NCI-H226 (cell line): ENCODE measurements around the gene MMUT.
A peak's percentile ranks its signal among the peaks of the same experiment; 100 is the strongest.
"Not testable (repeated sequence)": the region's sequence is repeated elsewhere in the genome, so short reads cannot be mapped to it uniquely, and the experiment has no call there.

Source experiments
- DNase-seq: peaks from one replicate; pipeline ENCODE4 v3.0.0-alpha.2; 2015

MMUT gene

DNA sequence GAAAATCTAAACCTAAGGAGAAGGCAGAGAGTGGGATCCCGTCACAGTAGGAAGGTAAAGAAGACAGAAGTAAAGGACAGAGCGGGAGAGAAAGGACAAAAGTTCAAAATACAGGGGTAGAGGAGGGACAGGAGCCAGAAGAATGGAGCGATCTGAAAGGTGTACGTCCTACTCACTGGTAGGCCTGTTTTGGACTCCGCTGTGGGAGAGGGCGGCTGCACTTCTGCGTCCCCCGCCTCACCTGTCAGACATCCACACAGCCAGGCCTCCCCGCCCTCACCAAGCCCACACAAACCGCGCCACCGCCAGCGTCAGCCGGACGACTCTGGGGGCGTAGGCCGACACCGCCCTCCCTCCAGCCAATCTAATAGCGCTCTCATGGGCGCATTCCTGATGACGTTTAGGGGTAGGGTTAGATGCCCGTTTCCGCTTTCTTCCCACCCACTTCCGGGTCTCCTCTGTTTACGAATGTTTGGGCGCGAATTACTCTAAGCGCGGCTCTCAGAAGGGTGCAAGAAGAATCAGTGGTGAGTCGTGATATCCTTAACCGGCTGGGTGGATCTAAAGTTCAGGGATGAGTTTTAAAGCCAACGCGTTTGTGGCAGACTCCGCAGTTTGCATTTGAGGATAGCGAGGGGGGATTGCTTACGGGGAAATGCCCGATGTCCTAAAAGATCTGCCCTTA is at the start of gene MMUT, which contains the start of gene CENPQ:
TSS of gene MMUT (minus strand) at position 327 of the 685 bp plus-strand sequence. CDS start 3,787 bp downstream, outside the sequence.
TSS of gene CENPQ (plus strand) at position 444 of the 685 bp plus-strand sequence. CDS start 6,807 bp downstream, outside the sequence.
- peak; percentile 94 for DNase-seq

DNA sequence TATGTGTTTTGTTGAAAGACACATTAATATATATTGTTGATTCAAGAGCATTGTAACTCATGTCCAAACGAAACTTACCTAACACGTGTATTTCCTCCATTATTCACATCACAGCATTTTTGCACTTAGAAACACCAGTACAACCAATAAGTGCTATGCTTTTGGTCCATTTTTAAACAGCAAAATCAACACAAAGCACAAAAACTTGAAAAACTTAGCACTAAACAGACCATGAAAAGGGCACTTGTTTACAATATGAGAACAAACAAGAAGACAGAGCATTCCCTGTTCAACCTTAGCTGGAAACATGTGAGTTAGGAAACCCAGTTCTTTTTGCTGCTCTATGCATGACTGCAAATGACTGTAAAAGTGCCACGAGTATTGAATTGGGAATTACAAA is 46.3 kb upstream of the MMUT start:
- DNase-seq: no peak

DNA sequence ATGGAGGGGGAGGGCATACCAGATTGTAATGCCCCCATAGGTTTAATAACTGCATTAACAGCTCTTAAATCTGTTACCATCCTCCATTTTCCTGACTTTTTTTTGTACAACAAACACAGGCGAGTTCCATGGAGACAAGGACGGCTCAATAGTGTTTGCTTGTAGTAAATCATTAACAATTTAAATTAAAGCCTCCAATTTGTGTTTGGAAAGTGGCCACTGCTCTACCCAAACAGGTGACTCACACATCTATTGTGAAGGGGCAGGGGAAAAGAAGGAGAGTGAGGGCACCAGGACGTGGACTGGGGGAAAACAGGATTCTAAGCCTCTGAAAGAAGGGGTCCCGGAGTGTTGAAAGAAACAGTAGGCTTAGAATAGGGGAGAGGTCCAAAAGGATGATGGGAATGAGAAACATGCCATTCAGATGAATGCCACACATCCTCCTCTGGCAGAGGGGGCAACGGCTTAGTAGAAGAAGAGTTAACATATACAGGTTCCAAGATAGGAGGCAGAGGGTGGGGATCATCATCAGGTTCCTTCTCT is 43.6 kb upstream of the MMUT start:
- no peak for DNase-seq

DNA sequence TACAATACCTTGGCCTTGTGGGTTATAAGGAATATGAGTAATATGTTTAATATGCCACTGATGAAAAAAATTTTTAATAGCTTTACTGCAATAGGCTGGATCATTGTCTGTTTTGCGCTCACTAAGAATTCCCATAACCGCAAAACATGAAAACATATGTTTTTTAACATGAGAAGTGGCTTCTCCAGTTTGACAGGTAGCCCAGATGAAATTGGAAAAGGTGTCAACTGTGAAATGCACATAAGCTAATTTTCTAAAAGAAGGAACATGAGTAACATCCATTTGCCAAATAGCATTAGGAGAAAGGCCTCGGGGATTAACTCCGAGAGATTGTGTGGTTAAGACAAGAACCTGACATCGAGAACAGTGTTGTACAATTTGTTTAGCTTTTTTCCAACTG is 41.6 kb upstream of the MMUT start:
- DNase-seq: no peak

DNA sequence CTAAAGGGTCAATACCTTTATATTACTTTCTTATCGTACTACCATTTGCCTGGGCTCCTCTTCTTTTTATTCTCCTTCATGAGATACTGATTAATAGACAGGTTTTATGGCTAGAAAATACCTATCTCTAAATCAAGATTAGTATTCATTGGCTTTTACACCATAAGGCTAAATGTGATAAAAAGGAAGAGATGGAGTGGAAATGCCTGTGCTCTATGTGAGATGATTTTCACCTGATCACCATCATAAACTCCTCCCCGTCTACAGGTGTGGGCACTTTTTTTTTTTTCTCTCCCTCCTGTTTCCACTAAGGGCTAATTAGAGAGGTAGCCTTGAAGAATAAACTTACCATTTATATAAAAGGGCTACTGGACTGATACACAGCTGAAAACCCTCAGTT is 36.6 kb upstream of the MMUT start, which contains the start of gene GLYATL3:
TSS of gene GLYATL3 (plus strand) at position 301 of the 400 bp plus-strand sequence. CDS start 12,068 bp downstream, outside the sequence.
- no peak for DNase-seq

DNA sequence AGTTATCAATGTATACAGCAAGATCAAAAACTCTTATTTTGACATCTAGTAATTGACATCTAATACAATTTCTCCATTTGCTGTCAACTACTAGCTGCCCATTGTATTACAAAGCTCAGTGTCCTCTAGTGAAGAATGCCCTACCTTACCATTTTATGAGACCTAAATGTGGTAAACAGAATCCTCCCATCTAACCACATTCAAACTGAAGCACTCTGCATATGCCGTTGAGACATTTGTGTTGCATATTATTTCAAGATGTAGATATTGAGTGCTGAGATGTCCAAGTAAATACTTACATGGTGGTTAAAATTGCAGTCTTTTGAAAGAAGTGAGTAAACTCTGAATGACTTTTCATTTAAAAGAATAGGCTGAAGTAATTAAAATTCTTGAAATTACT is 36.1 kb upstream of the MMUT start:
- DNase-seq: no peak

DNA sequence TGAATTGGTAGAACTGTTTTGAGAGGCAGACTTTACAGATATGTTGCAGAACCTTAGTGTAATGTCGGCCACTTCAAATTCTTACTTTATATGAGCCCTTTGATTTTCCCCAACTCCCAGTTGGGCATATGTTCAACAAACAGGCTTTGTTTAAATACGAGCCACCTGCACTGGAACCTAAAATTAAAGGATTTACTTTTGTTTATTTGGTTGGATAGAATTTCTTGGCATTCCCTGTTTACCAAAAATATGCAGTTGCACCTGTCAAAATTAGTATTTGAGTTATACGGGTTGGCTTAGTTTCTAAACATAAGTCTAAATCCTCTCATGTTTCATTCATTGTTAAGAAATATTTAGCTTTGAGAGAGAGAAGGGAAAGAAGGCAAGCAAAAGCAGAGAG is 34.3 kb upstream of the MMUT start:
- DNase-seq: no peak

DNA sequence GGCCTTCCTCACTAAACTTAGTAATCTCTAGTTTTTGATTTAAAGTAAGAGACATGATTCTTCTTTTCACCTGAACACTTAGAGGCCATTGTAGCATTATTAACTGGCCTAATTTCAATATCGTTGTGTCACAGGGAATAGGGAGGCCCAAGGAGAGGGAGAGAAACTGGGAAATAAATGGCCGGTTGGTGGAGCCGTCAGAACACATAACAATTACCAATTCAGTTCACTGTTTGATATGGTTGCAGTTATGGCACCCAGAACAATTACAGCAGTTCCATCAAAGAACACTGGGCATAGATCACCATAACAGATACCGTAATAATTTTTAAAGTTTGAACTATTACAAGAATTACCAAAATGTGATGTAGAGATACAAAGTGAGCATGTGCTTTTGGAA is 27.6 kb upstream of the MMUT start:
- DNase-seq: no peak

DNA sequence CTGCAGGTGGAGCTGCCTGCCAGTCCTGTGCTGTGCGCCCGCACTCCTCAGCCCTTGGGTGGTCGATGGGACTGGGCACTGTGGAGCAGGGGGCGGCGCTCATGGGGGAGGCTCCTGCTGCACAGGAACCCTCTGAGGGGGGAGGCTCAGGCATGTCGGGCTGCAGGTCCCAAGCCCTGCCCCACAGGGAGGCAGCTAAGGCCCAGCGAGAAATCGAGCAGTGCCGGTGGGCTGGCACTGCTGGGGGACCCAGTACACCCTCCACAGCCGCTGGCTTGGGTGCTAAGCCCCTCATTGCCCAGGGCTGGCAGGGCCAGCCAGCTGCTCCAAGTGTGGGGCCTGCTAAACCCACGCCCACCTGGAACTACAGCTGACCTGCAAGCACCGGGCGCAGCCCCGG is 20.3 kb upstream of the MMUT start:
- not testable (repeated sequence) for DNase-seq

DNA sequence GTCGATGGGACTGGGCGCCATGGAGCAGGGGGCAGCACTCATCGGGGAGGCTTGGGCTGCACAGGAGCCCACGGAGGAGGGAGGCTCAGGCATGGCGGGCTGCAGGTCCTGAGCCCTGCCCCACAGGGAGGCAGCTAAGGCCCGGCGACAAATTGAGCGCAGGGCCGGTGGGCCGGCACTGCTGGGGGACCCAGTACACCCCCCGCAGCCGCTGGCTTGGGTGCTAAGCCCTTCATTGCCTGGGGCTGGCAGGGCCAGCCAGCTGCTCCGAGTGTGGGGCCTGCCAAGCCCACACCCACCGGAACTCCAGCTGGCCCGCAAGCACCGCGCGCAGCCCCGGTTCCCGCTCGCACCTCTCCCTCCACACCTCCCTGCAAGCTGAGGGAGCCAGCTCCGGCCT is 18.8 kb upstream of the MMUT start:
- not testable (repeated sequence) for DNase-seq

DNA sequence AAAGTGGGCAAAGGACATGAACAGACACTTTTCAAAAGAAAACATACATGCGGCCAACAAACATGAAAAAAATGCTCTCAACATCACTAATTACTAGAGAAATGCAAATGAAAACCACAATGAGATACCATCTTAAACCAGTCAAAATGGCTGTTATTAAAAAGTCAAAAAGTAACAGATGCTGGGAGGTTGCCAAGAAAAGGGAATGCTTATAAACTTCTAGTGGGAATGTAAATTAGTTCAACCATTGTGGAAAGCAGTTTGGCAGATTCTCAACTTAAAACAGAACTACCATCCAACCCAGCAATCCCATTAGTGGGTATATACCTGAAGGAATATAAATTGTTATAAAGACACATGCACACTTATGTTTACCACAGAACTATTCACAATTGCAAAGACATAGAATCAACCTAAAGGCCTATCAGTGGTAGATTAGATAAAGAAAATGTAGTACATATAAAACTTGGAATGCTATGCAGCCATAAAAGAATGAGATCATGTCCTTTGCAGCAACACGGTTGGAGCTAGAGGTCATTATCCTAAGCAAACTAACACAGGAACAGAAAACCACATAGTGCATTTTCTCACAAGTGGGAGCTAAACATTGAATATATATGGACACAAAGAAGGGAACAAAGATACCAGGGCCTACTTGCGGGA is 16.4 kb upstream of the MMUT start:
- peak; percentile 37 for DNase-seq

DNA sequence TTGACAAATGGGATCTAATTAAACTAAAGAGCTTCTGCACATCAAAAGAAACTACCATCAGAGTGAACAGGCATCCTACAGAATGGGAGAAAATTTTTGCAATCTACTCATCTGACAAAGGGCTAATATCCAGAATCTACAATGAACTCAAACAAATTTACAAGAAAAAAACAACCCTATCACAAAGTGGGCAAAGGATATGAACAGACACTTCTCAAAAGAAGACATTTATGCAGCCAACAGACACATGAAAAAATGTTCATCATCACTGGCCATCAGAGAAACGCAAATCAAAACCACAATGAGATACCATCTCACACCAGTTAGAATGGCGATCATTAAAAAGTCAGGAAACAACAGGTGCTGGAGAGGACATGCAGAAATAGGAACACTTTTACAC is 13.5 kb upstream of the MMUT start:
- not testable (repeated sequence) for DNase-seq

DNA sequence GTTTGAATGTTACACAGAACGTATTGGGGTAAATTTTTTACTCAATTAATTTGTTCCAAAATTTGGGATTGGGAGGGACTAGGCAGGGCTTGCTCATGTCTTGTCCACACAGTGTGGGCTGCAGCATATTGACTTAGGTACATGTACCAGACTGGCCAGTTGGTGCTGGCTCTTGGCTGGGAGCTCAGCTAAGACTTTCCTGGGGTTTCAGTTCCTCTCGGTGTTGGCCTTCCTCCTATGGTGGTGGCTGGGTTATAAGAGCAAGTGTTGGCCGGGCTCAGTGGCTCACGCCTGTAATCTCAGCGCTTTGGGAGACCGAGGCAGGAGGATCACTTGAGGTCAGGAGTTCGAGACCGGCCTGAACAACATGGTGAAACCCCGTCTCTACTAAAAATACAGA is 5.0 kb upstream of the MMUT start:
- DNase-seq: no peak

DNA sequence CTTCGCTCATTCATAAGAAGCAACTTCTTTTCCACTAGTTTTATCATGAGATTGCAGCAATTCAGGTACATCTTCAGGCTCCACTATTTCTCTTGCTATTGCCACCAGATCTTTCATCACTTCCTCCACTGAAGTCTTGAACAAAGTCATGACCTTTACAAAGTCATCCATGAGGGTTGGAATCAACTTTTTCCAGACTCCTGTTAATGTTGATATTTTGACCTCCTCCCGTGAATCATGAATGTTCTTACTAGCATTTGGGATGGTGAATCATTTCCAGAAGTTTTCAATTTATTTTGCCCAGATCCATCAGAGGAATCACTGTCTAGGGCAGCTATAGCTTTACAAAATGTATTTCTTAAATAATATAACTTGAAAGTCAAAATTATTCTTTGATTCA is 1.6 kb upstream of the MMUT start:
- DNase-seq: no peak

DNA sequence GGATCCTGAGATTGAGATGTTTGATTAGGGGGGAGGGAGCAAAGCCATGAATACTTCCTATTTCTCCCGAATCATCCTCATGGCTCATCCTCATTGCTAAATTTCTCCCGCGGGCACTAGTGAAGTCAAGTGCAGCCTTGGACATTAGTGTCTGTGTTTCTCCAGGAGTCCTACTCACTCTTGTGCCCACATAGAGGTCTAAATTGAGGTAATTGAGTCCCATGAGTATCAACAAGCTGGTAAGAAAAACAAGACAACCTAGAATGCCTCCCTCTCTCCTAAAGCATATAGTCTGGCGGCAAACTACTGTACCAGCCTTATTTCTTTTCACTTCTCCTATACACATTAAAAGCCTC is 537 bp upstream of the MMUT start:
- DNase-seq: no peak

DNA sequence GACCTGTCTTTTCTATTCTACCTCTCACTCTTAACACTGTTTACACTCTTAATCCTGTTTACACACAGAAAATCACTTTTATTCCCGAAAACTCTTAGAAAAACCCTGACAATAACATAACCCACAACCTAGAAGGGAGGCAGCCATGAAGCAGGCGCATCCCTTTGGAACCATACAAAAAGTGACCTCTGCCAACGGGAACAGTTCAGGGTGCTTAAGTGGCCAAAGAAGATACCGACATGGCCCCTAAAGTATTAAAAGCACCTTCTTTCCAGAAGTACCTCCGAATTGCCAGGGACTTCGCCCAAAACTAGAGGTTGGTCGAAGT is 490 bp downstream of the MMUT start:
- no peak for DNase-seq

DNA sequence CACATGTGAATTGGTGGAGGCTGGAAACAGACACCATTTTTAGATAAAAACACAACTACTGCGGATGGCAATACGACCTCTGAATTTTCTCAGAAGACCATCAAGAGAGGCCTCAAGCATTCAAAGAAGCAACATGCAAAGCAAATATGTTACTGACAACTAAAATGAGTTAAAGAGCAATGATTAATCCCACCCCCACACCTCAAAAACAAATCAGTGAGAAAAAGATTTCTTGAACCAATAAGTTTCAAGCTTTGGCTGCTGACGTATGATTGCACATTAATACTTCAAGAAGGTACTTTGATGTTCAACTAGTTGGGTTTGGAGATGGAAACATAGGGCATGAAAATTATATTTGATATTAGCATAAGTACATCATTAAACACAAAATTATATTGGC is 982 bp downstream of the MMUT start:
- no peak for DNase-seq

DNA sequence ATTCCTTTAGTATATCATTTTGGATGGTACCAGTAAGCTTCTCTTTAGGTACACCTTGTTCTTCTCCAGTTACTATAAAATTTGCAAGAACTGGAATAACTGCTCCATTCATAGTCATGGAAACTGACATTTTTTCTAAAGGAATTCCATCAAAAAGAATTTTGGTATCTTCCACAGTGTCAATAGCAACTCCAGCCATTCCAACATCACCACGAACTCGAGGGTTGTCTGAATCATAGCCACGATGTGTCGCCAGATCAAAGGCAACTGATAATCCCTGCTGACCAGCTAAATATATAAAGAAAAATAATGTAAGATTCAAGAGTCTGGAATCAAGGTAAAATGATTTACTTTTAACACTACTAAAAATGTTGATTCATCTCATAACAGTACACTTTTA is 5.3 kb downstream of the MMUT start:
- DNase-seq: no peak

DNA sequence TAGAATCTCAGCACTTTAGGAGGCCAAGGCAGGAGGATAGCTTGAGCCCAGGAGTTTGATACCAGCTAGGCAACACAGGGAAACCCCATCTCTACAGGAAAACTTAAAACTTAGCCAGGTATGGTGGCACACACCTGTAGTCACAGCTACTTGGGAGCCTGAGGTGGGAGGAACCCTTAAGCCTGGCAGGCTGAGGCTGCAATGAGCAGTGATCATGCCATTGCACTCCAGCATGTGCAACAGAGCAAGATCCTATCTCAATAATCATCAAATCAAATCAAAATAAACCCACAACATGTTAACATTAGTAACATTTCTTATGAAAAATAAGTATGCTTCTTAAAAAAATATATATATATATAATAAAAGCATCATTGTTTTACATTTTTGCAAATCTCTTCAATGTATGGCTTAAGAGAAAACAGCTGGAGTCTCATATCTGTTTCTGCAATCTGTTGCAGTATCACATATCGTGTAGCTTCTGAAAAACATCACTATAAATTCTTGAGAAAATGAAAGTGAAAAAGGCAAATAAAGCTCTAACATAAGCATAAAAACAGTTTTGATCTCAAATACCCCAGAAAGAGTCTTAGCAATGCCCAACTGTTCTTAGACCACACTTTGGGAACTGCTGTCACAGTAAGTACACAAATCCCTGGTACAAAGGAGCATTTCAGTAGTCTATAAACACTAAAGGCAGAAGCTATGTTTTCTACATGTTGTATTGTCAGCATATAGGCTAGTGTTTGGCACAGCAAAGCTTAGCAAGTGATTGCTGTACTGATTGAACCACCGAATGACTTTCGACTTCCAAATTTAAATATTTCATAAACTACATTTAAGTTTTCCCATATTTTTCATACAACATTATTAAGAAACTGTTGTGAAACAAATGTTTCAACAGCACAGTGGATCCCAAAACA is 8.0 kb downstream of the MMUT start:
- DNase-seq: no peak

DNA sequence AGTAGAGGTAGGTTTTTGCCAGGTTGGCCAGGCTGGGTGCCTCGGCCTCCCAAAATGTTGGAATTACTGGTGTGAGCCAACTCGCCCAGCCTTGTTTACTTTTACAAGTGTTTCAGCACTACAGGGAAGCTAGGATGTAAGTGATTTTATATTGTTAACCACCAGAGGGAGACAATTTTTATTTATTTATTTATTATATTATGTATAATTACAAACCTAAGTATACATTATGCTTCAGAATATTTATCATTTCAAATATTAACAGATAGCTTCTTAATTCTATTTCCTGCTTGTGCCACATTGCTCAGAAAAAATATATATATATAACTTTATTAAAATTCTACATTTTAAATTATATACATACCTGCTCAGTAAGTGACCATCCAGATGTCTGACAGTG is 9.8 kb downstream of the MMUT start:
- DNase-seq: no peak

DNA sequence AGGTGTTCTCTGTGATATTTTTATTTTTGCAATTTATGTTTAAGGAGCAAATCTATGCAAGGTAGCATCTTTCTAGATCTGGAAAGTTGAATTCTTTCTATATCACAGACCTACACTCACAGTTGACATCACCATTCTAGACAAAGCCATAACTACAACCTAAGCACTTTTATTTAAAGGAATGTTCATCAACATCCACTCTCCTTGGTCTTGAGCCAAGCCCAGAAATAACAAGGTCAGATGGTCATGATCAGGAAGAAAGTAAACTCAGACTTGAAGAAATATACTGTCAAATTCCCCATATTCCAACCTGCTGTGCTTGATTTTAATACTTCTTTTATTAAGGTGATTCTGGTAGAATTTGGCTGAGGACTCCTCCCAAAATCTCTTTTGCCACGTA is 32.2 kb downstream of the MMUT start:
- DNase-seq: no peak

DNA sequence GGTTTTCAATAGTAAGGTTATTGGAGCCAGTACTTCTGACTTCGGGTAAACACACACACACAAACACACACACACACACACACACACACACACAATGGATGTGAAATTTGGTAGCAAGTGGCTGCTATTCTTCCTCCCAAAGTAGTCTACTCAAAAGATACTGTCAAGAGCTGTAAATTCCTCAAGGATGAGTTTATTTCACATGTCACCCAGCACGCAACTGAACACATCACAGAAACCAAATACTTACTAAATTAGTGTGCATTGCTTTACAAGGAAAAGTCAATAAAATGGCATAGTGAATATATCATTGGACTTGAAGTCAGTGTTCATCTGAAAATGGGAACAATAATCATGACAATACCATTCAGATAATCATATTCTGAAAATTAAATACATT is 32.9 kb downstream of the MMUT start:
- DNase-seq: peak; percentile 8

DNA sequence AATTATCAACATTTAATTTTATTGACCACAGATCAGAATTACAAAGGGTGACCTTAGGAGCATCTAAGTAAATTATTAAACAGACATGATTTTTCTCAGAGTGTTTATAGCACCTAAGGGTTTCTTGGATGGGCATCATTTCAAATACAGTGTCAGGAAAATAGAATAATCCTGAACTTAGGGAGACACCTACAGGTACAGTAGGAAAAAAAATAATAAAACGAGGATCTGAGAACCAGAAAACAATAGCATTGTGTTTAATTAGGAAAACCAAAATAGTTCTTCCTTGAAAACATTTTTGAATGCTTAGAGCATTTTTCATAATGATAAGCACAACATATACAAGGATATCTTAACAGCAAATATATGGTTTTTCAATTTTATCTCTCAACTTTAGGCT is 39.2 kb downstream of the MMUT start:
- DNase-seq: no peak
